ENCODE measurements around the gene GRIK4. TPM values are rescaled to one million over a fixed set of nuclear protein-coding genes. Genes with fewer than 3 reads are reported as not detected.
"Not testable (repeated sequence)": the region's sequence is repeated elsewhere in the genome, so short reads cannot be mapped to it uniquely, and the experiment has no call there.

Gene GRIK4
- total RNA-seq, 2 donors from 2014 or later = 0.05 to 1.7 TPM

DNA sequence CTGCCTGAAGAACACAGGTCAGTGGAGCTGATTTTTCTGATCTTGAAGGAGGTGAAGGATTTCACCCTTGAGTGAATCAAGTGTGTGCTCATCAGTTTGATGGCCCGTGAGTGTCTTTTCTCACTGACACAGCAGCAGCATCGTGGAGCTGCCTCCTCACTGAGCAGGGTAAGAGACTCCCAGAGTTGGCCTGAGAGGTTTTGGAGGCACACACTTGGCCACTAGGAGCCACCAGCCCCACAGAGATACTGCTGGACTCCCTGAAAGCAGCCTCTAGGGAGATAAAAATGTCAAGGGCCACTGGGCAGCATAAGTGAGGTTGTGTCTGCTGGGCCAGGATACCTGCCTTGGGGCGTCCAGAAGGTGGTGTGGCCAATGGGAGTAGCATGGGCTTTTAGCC, 245.4 kb downstream of the GRIK4 start:
- intact Hi-C loops (cut with DNase I) = no loop called here
- Histone ChIP-seq H3K4me1 (replicated peaks) (no peaks in the 10 kb centered on the region), H3K36me3 (no peaks in the 10 kb centered on the region), H3K27me3 (replicated peaks; ENCODE audit: insufficient read depth) (no peaks in the 10 kb centered on the region), H3K9me3 (no peaks in the 10 kb centered on the region), H3K4me3 (no peak overlapping the region), H3K27ac (no peak overlapping the region)
- DNase-seq (ENCODE audit: low spot score) = no peak
- WGBS = 91% methylated on average over 3 of the region's 3 CpGs
- TF ChIP-seq POLR2AphosphoS5 (IDR thresholded peaks at IDR 0.05) = no peak
- TF ChIP-seq, protein P1, sequence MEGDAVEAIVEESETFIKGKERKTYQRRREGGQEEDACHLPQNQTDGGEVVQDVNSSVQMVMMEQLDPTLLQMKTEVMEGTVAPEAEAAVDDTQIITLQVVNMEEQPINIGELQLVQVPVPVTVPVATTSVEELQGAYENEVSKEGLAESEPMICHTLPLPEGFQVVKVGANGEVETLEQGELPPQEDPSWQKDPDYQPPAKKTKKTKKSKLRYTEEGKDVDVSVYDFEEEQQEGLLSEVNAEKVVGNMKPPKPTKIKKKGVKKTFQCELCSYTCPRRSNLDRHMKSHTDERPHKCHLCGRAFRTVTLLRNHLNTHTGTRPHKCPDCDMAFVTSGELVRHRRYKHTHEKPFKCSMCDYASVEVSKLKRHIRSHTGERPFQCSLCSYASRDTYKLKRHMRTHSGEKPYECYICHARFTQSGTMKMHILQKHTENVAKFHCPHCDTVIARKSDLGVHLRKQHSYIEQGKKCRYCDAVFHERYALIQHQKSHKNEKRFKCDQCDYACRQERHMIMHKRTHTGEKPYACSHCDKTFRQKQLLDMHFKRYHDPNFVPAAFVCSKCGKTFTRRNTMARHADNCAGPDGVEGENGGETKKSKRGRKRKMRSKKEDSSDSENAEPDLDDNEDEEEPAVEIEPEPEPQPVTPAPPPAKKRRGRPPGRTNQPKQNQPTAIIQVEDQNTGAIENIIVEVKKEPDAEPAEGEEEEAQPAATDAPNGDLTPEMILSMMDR (IDR thresholded peaks at IDR 0.05) = no peak
- no peak for TF ChIP-seq POLR2A (IDR thresholded peaks at IDR 0.05)

DNA sequence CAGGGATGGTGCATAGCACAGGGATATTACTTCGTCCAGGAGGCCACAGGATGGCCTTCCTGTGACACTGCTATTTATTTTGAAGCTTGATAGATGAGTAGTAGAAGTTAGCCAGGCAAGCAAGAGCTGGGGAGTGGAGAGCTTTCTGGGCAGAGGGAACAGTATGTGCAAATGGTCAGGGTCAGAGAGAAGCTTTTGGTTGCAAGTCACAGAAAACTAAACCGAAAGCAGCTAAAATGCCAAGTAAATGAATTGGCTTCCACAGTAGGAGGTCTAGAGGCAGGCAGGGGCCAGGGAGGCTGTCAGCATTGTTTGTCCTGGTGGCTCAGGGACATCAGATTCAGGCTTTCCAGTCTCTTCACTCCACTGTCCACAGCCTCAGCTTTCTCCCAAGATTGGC, 247.5 kb downstream of the GRIK4 start:
- DNase-seq (ENCODE audit: low spot score) = no peak
- Histone ChIP-seq H3K9me3 (no peaks in the 10 kb centered on the region), H3K36me3 (no peaks in the 10 kb centered on the region), H3K4me1 (replicated peaks) (no peaks in the 10 kb centered on the region), H3K27ac (no peak overlapping the region), H3K27me3 (replicated peaks; ENCODE audit: insufficient read depth) (no peaks in the 10 kb centered on the region), H3K4me3 (no peak overlapping the region)
- intact Hi-C loops (cut with DNase I) = no loop called here
- TF ChIP-seq, protein P1 (IDR thresholded peaks at IDR 0.05) = no peak
- no peak for TF ChIP-seq POLR2A (IDR thresholded peaks at IDR 0.05)
- 85% methylated on average over 2 of the region's 2 CpGs for WGBS

- intact Hi-C loops (cut with DNase I); H3K4me1 ChIP-seq (replicated peaks); DNase-seq (ENCODE audit: low spot score); H3K4me3 ChIP-seq; H3K36me3 ChIP-seq; H3K27ac ChIP-seq; H3K27me3 ChIP-seq (replicated peaks; ENCODE audit: insufficient read depth); H3K9me3 ChIP-seq: not testable (repeated sequence)
- WGBS = 72% methylated on average over 2 of the region's 2 CpGs
Measured at GRCh38 chr11:120765710-120766109, 254.2 kb downstream of the GRIK4 start.

DNA sequence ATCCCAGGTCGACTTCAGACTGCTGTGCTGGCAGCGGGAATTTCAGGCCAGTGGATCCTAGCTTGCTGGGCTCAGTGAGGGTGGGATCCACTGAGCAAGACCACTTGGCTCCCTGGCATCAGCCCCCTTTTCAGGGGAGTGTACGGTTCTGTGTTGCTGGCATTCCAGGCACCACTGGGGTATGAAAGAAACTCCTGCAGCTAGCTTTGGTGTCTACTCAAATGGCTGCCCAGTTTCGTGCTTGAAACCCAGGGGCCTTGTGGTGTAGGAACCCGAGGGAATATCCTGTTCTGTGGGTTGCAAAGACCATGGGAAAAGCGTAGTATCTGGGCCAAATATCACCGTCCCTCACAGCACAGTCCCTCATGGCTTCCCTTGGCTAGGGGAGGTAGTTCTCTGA, 254.8 kb downstream of the GRIK4 start:
- no peaks in the 10 kb centered on the region for H3K27me3 ChIP-seq (replicated peaks; ENCODE audit: insufficient read depth)
- no peaks in the 10 kb centered on the region for H3K36me3 ChIP-seq
- H3K9me3 ChIP-seq = no peaks in the 10 kb centered on the region
- intact Hi-C loops (cut with DNase I) = no loop called here
- TF ChIP-seq, protein P1 (IDR thresholded peaks at IDR 0.05) = no peak
- TF ChIP-seq POLR2A (IDR thresholded peaks at IDR 0.05) (no peak), POLR2AphosphoS5 (IDR thresholded peaks at IDR 0.05) (no peak)
- no peak overlapping the region for H3K4me3 ChIP-seq
- DNase-seq (ENCODE audit: low spot score) = no peak
- H3K27ac ChIP-seq = no peak overlapping the region
- no peaks in the 10 kb centered on the region for H3K4me1 ChIP-seq (replicated peaks)
- WGBS = 83% methylated on average over 7 of the region's 7 CpGs

DNA sequence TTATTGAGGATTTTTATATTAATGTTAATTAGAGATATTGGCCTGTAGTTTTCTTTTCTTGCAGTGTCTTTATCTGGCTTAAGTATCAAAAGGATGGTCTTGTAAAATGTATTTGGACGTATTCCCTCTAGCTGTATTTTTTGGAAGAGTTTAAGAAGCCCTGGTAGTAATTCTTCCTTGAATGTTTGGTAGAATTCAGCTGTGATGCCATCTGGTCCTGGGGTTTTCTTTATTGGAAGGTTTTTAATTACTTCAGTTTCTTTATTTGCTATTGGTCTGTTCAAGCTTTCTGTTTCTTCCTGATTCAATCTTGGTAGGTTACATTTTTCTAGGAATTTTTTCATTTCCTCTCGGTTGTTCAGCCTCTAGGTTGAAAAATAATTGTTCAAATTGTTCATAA, 257.4 kb downstream of the GRIK4 start:
- Histone ChIP-seq H3K4me3 (no peak overlapping the region), H3K9me3 (no peaks in the 10 kb centered on the region), H3K27ac (no peak overlapping the region), H3K27me3 (replicated peaks; ENCODE audit: insufficient read depth) (no peaks in the 10 kb centered on the region), H3K36me3 (no peaks in the 10 kb centered on the region), H3K4me1 (replicated peaks) (no peaks in the 10 kb centered on the region)
- TF ChIP-seq, protein P1 (IDR thresholded peaks at IDR 0.05) = no peak
- TF ChIP-seq POLR2A (IDR thresholded peaks at IDR 0.05) (no peak), POLR2AphosphoS5 (IDR thresholded peaks at IDR 0.05) (no peak)
- 31% methylated on average over 2 of the region's 2 CpGs for WGBS
- intact Hi-C loops (cut with DNase I) = no loop called here
- no peak for DNase-seq (ENCODE audit: low spot score)
